DND-41 (cell line): Measurements from ENCODE around the gene DMRT1.

Experiments used
- ATAC-seq: fragments of 200-7000 bp; cut with Tn5 transposase; 3 replicates; pipeline ENCODE4 v1.9.1; 2021; ENCODE audit warnings: low read depth; ENCODE audit not compliant: insufficient read depth
- DNase-seq: peaks from one replicate; pipeline ENCODE4 v3.0.0-alpha.2; 2020
- H2AFZ ChIP-seq: 2 replicates; pipeline ENCODE4 v1.6.0; 2012; ENCODE audit warnings: low read depth, low read length
- H3K27ac ChIP-seq: 2 replicates; pipeline ENCODE4 v1.5.1; 2012; ENCODE audit warnings: low read length, inconsistent platforms
- H3K27me3 ChIP-seq: fragments of 200-600 bp; sonication (generic); 2 replicates; pipeline ENCODE4 v1.6.0; 2012; ENCODE audit warnings: low read length, mild to moderate bottlenecking, inconsistent platforms; ENCODE audit not compliant: insufficient read depth, poor library complexity
- H3K36me3 ChIP-seq: 2 replicates; pipeline ENCODE4 v1.5.1; 2012; ENCODE audit warnings: low read length, inconsistent platforms; ENCODE audit not compliant: insufficient read depth
- H3K4me1 ChIP-seq: 2 replicates; pipeline ENCODE4 v1.5.1; 2012; ENCODE audit warnings: mild to moderate bottlenecking, low read length; ENCODE audit not compliant: insufficient read depth
- H3K4me2 ChIP-seq: 2 replicates; pipeline ENCODE4 v1.6.0; 2012; ENCODE audit warnings: mild to moderate bottlenecking, moderate library complexity, low read length, inconsistent platforms; ENCODE audit not compliant: insufficient read depth
- H3K4me3 ChIP-seq, 2 experiments: fragments of 200-600 bp in 1 of 2; shearing (Covaris generic) in 1 of 2; 2 replicates each; pipeline ENCODE4 v1.5.1; 2012 to 2016; ENCODE audit warnings: inconsistent platforms in 2 of 2, low read length in 2 of 2, mild to moderate bottlenecking in 2 of 2, low read depth in 1 of 2, moderate library complexity in 1 of 2
- H3K79me2 ChIP-seq: 2 replicates; pipeline ENCODE4 v1.6.0; 2012; ENCODE audit warnings: low read length, inconsistent platforms; ENCODE audit not compliant: insufficient read depth
- H3K9ac ChIP-seq: 2 replicates; pipeline ENCODE4 v1.6.0; 2012; ENCODE audit warnings: low read depth, mild to moderate bottlenecking, inconsistent platforms, low read length, moderate library complexity
- H3K9me3 ChIP-seq: 2 replicates; pipeline ENCODE4 v1.5.1; 2012; ENCODE audit warnings: low read length, moderate library complexity, mild to moderate bottlenecking, inconsistent platforms; ENCODE audit not compliant: insufficient read depth, severe bottlenecking
- H4K20me1 ChIP-seq: 2 replicates; pipeline ENCODE4 v1.6.0; 2012; ENCODE audit warnings: low read length; ENCODE audit not compliant: insufficient read depth
- EZH2 ChIP-seq: IDR thresholded peaks from 3 replicates; pipeline ENCODE4 v1.6.1; 2012; ENCODE audit warnings: borderline replicate concordance, low read depth, mild to moderate bottlenecking, moderate library complexity, low read length, inconsistent platforms; ENCODE audit not compliant: severe bottlenecking
- TF ChIP-seq, protein P1 (sequence below): IDR thresholded peaks from 2 replicates; pipeline ENCODE4 v1.5.1; 2012; ENCODE audit warnings: borderline replicate concordance, low read length, moderate library complexity, mild to moderate bottlenecking; ENCODE audit not compliant: poor library complexity, severe bottlenecking; ENCODE audit errors: extremely low read depth

The DMRT1 gene

DNA sequence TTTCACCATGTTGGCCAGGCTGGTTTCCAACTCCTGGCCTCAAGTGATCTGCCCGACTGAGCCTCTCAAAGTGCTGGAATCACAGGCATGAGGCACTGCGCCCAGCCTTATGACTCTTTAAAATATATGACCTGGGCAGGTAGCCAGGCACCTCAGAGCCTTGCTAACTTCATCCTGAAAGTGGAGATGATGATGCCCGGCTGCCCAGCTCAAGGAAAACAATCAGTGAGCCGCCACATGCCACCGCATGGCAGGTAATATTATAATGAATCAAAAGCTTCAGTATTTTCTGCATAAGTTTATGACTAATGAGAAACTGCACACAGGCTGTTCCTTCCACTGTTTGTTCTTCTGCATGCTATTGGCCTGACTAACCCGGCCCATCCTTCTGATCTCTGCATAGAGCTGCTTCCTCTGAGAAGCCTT lies 30.4 kb upstream of the DMRT1 start:
- Histone ChIP-seq H3K79me2 (no peaks in the 10 kb centered on the region), H4K20me1 (no peaks in the 10 kb centered on the region), H3K27ac (no peak overlapping the region), H3K4me1 (peaks cover 4% of the 10 kb centered on the region), H3K9me3 (no peaks in the 10 kb centered on the region), H3K9ac (no peak overlapping the region), H3K36me3 (no peaks in the 10 kb centered on the region), H3K4me3 (no peak overlapping the region), H3K4me2 (no peak overlapping the region), H2AFZ (no peak overlapping the region), H3K27me3 (no peaks in the 10 kb centered on the region)
- TF ChIP-seq EZH2: no peak
- TF ChIP-seq, protein P1, sequence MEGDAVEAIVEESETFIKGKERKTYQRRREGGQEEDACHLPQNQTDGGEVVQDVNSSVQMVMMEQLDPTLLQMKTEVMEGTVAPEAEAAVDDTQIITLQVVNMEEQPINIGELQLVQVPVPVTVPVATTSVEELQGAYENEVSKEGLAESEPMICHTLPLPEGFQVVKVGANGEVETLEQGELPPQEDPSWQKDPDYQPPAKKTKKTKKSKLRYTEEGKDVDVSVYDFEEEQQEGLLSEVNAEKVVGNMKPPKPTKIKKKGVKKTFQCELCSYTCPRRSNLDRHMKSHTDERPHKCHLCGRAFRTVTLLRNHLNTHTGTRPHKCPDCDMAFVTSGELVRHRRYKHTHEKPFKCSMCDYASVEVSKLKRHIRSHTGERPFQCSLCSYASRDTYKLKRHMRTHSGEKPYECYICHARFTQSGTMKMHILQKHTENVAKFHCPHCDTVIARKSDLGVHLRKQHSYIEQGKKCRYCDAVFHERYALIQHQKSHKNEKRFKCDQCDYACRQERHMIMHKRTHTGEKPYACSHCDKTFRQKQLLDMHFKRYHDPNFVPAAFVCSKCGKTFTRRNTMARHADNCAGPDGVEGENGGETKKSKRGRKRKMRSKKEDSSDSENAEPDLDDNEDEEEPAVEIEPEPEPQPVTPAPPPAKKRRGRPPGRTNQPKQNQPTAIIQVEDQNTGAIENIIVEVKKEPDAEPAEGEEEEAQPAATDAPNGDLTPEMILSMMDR: no peak
- DNase-seq (no peak), ATAC-seq (no peak)

DNA sequence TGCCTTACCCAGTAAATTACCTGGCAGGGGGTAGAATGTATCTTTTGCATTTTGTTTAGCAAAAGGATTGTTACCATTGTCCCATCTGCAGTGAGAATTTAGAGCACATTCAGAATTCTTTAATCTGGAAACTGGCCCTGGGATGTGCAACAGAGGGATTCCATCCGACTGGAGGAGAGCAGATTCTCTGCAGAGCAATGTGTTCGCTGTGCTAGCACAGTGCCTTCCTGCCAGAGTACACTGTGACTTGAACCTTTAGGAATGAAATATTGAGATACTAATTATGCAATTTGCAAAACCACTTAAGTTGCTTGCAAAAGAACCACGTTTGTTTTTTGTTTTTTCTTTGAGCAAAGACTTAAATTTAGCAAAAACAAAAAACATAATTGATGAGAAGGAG lies 22.5 kb upstream of the DMRT1 start:
- no peak for TF ChIP-seq EZH2
- TF ChIP-seq, protein P1: no peak

DNA sequence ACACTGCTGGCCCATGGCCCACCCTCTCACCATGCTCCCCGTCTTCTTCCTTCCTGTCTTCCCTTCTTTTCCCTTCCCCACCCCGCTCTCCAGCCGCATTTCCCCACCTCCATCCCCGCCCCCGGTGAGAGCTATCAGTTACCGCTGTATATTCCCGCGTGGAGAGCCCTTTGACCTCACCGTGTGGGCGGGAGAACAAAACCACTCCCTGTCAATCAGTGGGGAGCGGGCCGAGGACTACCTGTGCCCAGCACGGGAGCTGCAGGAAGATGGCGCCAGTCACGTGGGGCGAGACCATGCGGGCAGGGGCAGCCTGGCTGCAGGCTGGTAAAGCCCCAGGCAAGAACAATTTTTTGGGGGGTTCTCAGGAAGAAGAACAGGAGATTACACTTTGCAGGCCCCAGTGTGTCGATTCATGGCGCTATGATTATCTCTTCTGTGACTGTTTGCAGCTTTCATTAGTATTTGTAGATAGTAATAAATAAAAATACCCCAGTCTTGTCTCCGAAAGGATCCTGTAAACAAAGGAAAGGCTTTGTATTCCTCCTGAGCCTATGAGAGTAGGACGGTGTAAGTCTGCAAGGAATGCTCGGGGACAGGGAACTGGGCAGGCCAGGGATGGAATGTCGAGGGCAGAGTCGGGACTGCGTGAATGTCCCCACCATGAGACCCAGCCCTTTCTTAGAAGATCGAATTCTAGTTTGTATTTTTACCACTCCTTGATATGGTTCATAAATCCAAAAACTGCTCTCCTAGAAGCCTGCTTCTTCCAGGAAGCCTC lies 14.8 kb upstream of the DMRT1 start:
- Histone ChIP-seq H3K36me3 (no peaks in the 10 kb centered on the region), H2AFZ (no peak overlapping the region), H3K27ac (no peak overlapping the region), H3K27me3 (no peaks in the 10 kb centered on the region), H3K9me3 (no peaks in the 10 kb centered on the region), H3K9ac (no peak overlapping the region), H3K4me3 (no peak overlapping the region), H3K4me2 (no peak overlapping the region), H3K4me1 (no peaks in the 10 kb centered on the region), H4K20me1 (no peaks in the 10 kb centered on the region), H3K79me2 (no peaks in the 10 kb centered on the region)
- ATAC-seq (no peak), DNase-seq (no peak)
- TF ChIP-seq EZH2: no peak
- TF ChIP-seq, protein P1: no peak

More for the DNA sequence above, 22.5 kb upstream of the DMRT1 start:
- Histone ChIP-seq H3K27me3 (no peaks in the 10 kb centered on the region), H4K20me1 (no peaks in the 10 kb centered on the region), H3K4me3 (no peak overlapping the region), H3K4me1 (no peaks in the 10 kb centered on the region), H3K9ac (no peak overlapping the region), H3K4me2 (no peak overlapping the region), H3K27ac (no peak overlapping the region), H3K9me3 (no peaks in the 10 kb centered on the region), H3K36me3 (no peaks in the 10 kb centered on the region), H3K79me2 (no peaks in the 10 kb centered on the region), H2AFZ (no peak overlapping the region)
- DNase-seq: no peak
- ATAC-seq: no peak
